ENCODE results near the gene SCN4A. TPM values are rescaled to one million over a fixed set of nuclear protein-coding genes. Genes with fewer than 3 reads are reported as not detected.
A peak's percentile ranks its signal among the peaks of the same experiment; 100 is the strongest.

SCN4A gene
- total RNA-seq, 4 donors from 2014 or later = 0.21 to 2.4 (median 1.1) TPM

DNA sequence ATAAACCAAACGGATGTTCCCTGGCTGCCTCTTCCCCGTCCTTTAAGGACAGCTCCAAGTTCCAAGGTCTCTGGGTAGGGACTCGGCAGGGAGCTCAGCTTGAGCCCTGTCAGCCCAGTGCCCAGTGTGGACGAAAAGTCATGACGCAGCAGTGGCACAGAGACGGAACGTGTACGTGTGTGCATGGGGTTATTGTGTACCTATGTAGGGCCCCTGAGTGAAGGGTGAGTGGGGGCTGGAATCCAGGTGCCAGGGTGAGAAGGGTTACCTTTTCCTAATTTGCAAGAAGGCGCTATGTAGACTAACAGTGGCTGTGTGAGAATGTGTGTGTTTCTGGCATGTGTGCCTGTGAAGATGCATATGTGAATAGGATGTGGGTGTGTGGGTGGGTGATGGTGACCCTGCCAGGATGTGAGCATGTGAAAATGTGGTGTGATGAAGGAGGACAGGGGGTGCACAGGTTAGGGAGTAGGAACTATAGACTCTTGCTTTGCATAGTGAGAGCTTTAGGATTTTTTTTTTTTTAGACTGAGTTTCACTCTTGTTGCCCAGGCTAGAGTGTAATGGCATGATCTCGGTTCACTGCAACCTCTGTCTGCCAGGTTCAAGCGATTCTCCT lies 6.0 kb downstream of the SCN4A start:
- Histone ChIP-seq H3K27ac (no peak overlapping the region), H3K4me1 (peaks cover 0 to 5% (median 1%) of the 10 kb centered on the region in 4 donors), H3K27me3 (no peaks in the 10 kb centered on the region), H3K4me3 (no peak overlapping the region), H3K36me3 (no peaks in the 10 kb centered on the region), H3K9me3 (no peaks in the 10 kb centered on the region)
- DNase-seq (ENCODE audit: low spot score in 2 of 2) = no peak
- TF ChIP-seq POLR2A (IDR thresholded peaks at IDR 0.05) = no peak
- TF ChIP-seq EP300 (IDR thresholded peaks at IDR 0.05) = no peak
- TF ChIP-seq, protein P1, sequence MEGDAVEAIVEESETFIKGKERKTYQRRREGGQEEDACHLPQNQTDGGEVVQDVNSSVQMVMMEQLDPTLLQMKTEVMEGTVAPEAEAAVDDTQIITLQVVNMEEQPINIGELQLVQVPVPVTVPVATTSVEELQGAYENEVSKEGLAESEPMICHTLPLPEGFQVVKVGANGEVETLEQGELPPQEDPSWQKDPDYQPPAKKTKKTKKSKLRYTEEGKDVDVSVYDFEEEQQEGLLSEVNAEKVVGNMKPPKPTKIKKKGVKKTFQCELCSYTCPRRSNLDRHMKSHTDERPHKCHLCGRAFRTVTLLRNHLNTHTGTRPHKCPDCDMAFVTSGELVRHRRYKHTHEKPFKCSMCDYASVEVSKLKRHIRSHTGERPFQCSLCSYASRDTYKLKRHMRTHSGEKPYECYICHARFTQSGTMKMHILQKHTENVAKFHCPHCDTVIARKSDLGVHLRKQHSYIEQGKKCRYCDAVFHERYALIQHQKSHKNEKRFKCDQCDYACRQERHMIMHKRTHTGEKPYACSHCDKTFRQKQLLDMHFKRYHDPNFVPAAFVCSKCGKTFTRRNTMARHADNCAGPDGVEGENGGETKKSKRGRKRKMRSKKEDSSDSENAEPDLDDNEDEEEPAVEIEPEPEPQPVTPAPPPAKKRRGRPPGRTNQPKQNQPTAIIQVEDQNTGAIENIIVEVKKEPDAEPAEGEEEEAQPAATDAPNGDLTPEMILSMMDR (IDR thresholded peaks at IDR 0.05) = no peak
- WGBS, 2 donors = 80 to 81% methylated on average over 11 of the region's 11 CpGs

DNA sequence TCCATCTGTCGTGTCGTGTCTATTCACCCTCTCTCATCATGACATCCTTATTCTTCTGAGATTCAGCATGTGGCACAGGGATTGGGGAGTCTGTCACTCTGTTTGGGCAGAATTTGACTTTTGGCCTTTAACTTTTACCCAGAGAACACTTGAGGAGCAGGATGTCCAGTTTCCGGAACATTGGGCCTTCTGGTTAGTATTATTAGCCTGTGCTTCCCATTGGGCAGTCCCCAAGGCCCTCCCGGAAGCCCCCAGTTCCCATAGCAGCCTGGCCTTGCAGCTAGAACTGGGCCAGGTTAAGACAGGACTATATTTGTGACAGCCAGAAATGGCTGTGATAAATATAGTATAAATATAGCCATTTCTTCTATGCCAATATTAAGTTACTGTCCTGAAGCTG lies 9.6 kb downstream of the SCN4A start:
- peak overlapping the region in 2 of 4 donors; percentile 43 to 55 for H3K27ac ChIP-seq
- H3K4me3 ChIP-seq = no peak overlapping the region
- peaks cover 0 to 10% of the 10 kb centered on the region in 2 donors for H3K27me3 ChIP-seq
- WGBS, 2 donors = 64 to 83% methylated on average over 4 of the region's 4 CpGs
- peaks cover 0 to 14% (median 3%) of the 10 kb centered on the region in 4 donors for H3K4me1 ChIP-seq
- H3K9me3 ChIP-seq = no peaks in the 10 kb centered on the region
- no peak for TF ChIP-seq POLR2A (IDR thresholded peaks at IDR 0.05)
- TF ChIP-seq EP300 (IDR thresholded peaks at IDR 0.05) = peak; percentile 30 to 54
- no peaks in the 10 kb centered on the region for H3K36me3 ChIP-seq
- no peak for DNase-seq (ENCODE audit: low spot score in 2 of 2)

DNA sequence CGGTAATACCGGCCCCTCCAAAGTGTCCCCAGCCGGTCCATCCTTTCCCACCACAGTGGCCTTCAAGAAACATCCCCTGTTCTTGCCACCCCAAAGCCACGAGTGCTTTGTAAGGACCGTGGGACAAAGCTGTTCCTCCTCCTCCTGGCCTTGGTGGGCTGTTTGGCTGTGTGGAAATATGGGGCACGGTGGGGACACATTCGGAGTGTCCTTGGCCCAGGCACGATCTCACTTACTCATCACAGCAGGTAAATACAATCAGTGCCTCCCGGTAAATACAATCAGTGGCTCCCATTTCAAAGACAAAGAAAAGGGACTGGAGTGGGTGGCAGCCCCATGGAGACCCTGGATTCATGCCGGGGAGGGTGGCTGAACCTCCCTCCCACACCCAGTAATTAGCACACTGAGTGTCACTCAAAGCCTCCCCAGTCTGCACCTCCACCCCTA lies 10.4 kb downstream of the SCN4A start:
- no peak for TF ChIP-seq EP300 (IDR thresholded peaks at IDR 0.05)
- TF ChIP-seq POLR2A (IDR thresholded peaks at IDR 0.05) = no peak
- TF ChIP-seq, protein P1 (IDR thresholded peaks at IDR 0.05) = no peak
- Histone ChIP-seq H3K27ac (peak overlapping the region in 1 of 4 donors; percentile 43), H3K4me3 (no peak overlapping the region), H3K9me3 (no peaks in the 10 kb centered on the region), H3K27me3 (peaks cover 0 to 10% of the 10 kb centered on the region in 2 donors), H3K4me1 (peaks cover 0 to 14% (median 3%) of the 10 kb centered on the region in 4 donors), H3K36me3 (no peaks in the 10 kb centered on the region)
- 49 to 66% methylated on average over 10 of the region's 10 CpGs for WGBS, 2 donors
- DNase-seq (ENCODE audit: low spot score in 2 of 2) = no peak

DNA sequence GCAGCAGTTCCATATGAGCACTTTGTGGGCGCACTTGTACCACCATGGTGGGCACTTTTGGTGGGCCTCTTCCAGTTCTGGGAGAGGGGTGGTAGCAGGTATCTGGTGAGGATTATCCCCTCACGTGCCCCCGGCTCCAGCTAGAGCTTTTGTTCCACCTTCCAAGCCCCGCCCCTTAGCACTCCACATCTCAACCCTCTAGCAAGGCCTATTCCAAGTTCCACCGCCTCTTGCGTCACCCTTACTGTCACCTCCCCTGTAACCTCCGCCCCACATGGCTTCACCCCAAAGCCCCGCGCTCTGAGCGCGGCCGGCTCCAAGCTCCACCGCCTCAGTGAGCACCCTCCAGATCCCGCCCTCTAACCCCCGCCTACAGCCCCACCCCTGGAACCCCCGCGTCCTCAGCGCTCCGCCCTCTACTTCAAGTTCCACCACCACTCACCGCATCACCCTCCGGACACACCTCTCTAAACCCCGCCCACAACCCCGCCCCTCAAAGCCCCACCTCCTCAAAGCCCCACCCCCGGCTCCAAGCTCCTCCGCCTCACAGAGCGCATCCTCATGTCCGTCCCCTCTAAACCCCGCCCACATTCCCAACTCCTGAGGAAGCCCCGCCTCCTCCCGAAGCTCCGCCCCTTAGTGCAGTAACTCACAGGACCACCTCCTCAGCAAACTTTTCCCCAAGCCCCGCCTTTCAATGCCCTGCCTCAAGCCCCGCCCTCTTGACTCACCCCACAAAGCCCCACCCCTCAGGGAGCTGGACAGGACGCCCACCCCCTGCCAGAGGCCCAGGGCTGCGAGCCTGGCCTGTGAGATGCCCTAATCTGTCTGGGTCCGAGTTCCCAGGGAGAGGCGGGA lies 11.1 kb downstream of the SCN4A start:
- Histone ChIP-seq H3K27ac (no peak overlapping the region), H3K27me3 (peaks cover 0 to 10% of the 10 kb centered on the region in 2 donors), H3K9me3 (no peaks in the 10 kb centered on the region), H3K4me3 (peak overlapping the region in 1 of 4 donors; percentile 26), H3K4me1 (peaks cover 0 to 14% (median 3%) of the 10 kb centered on the region in 4 donors), H3K36me3 (no peaks in the 10 kb centered on the region)
- TF ChIP-seq POLR2A (IDR thresholded peaks at IDR 0.05) (no peak), EP300 (IDR thresholded peaks at IDR 0.05) (no peak)
- TF ChIP-seq, protein P1 (IDR thresholded peaks at IDR 0.05) = no peak
- WGBS, 2 donors = 19 to 21% methylated on average over 33 to 34 of the region's 37 CpGs
- DNase-seq (ENCODE audit: low spot score in 2 of 2) = peak; percentile 26 to 53

DNA sequence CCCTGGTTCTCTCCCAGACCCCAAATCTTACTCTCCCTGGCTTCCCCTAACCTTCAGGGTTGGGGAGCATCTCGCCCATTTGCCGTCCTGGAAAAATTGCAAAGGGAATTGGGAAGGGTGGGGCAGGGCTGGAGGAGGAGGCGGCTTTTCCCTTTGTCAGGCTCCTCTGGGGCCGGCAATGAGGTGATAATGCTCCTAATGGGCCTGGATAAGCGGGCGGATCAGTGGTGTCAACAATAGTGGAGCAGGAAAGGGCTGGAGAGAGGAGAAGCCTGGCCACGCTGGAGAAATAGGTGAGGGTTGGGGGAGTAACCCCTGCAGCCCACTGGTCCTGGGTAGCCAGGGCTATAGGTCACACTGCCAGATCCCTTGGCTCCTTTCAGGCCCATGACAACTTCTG lies 12.3 kb downstream of the SCN4A start:
- H3K36me3 ChIP-seq = no peaks in the 10 kb centered on the region
- H3K27ac ChIP-seq = no peak overlapping the region

More for the DNA sequence above, 12.3 kb downstream of the SCN4A start:
- Histone ChIP-seq H3K9me3 (no peaks in the 10 kb centered on the region), H3K27me3 (peaks cover 0 to 10% of the 10 kb centered on the region in 2 donors), H3K4me3 (no peak overlapping the region), H3K4me1 (peaks cover 0 to 14% (median 3%) of the 10 kb centered on the region in 4 donors)
- no peak for DNase-seq (ENCODE audit: low spot score in 2 of 2)
- WGBS, 2 donors = 48 to 51% methylated on average over 7 of the region's 7 CpGs
- TF ChIP-seq, protein P1 (IDR thresholded peaks at IDR 0.05) = no peak
- TF ChIP-seq EP300 (IDR thresholded peaks at IDR 0.05) (no peak), POLR2A (IDR thresholded peaks at IDR 0.05) (no peak)

Measured in tibial nerve (tissue), 4 donors.